Daoy (cell line): Measurements from ENCODE around the gene LRP1B. TPM values are rescaled to one million over a fixed set of nuclear protein-coding genes. Genes with fewer than 3 reads are reported as not detected.
A peak's percentile ranks its signal among the peaks of the same experiment; 100 is the strongest.

ENCODE experiments used
- DNase-seq: peaks from one replicate; pipeline ENCODE4 v3.0.0-alpha.2; 2015; ENCODE audit warnings: low read depth
- total RNA-seq: library from RNA; depleted of rRNA; stranded (reverse); fragments of >200 nt; shearing (Covaris generic); gene quantifications from 2 replicates; pipeline ENCODE4 v1.2.3, GENCODE V29; 2014

Gene LRP1B
- total RNA-seq, 1 experiment from 2014 or later: not detected

GRCh38 chr2:141035846-141036420 is 1094.9 kb downstream of the LRP1B start:
- no peak for DNase-seq

DNA sequence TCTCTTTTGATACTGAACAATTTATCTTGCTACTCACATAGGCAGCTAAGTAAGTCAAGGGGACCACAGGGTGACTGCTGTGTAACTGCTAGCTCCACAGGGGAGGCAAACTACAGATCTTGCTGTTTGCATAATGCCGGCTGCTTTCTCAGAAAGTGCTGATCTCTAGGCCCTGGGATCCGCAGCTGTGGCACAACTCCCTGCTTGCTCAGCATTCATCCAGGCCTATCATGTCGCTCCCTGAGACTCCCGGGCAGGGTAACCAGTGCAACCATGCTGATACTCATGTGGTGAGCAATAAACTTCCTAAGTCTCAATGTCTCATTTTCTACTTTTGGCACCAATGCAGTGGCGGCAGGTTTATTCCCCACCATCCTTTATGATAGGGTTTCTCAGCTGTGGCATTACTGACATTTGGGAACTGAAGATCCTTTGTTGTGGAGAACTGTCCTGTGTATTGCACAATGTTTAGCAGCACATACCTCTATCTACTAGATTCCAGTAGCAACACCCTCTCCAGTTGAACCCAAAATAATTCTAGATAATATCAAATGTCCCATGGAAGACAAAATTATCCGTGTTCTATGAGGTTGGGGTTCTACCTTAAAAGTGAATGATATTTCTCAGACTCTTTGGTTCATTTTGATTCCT is 1101.3 kb downstream of the LRP1B start:
- DNase-seq: no peak

DNA sequence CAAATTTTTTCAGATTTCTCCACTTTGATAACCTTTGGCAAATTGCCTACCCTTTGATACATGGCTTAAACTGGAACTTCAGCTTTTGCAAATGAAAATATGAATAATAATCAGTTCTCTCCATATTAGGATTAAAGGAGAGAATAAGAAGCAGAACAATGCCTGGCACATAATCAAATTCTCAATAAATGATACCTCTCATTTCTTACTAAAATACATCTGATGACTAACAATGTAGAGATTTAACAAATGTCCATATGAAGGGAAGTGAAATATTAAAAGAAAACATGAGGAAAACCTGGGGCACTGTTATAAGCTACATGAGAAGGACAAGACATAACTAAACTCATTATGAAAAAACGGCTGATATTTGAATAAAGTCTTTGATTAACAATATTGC is 1103.6 kb downstream of the LRP1B start:
- DNase-seq: no peak

DNA sequence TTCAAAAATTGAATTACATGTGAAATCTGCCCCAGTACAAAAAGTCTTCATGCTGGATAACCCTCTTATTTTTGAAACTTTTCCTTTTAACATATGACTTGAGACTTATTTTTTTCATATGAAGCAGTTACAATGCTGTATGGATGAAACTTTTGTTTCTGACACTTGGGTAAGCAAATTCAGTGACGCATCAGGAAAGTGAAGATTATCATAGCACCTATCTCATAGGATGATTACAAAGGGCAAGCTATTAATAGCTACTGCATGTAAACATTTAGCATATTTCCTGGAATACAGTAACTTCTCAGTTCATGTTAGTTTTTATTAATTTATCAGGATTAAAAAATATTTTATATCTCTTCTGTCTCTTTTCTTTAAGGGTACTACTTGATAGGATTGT is 1109.2 kb downstream of the LRP1B start:
- no peak for DNase-seq

DNA sequence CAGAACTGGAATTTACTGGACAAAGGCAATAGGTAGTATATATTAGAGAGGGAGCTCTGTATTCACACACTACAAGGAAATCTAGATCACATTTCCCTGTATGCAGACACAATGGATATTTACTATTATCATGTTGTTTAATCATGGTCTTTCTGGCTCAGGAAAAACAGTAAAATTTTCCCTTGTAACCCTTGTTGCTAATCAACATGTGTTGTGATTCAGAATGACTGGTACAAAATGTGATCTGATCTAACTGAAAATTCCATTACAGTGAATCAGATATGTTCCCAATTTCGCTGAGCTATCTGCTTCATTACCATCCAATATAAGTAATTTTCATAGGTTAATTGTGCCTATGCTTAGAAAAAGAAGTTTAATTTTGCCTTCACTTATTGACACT is 1109.7 kb downstream of the LRP1B start:
- DNase-seq: peak; percentile 2

DNA sequence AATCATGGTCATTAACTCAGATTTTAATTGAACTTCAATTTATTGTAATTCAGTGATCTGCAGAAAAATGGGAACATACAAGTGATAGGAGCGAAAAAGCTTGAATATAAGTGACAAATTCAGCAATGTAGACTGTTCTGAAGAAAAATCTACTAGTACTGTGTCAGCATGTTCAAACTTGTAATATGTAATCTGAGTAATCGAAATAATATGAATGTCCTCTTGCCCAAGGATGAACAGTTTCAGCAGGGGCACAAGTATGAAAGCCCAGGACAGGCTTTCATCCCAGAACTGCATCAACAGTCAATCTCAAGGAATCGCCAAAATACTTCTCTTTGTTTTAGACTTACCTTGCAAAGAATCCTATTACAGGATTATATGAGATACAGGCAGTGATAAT is 1110.5 kb downstream of the LRP1B start:
- no peak for DNase-seq

- DNase-seq: no peak
These were observed 1115.3 kb downstream of the LRP1B start for GRCh38 chr2:141015341-141016047.

DNA sequence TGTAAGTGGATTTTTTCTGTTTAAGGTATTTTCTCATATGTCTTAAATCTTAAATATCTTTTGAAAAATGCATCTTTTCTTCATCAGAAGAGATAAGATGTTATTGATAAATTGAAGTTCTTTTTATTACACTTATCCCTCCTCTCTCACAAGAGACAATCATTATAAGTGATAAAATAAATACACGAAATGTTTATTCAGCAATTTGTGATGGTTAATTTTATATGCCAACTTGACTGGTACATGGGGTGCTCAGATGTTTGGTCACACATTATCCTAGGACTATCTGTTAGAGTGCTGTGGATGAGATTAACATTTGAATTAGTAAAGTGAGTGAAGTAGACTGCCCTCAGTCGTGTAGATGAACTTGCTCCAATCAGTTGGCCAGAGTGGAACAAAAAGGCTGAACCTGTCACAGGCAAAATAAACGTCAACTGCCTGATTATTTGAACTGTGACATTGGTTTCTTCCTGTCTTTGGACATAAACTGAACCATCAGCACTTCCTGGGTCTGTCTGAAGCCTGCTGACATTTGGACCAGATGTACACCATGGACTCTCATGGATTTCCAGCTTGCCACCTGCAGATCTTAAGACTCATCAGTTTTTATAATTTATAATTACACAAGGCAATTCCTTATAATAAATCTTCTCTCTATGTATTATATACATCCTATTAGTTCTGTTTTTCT is 1126.7 kb downstream of the LRP1B start:
- no peak for DNase-seq

DNA sequence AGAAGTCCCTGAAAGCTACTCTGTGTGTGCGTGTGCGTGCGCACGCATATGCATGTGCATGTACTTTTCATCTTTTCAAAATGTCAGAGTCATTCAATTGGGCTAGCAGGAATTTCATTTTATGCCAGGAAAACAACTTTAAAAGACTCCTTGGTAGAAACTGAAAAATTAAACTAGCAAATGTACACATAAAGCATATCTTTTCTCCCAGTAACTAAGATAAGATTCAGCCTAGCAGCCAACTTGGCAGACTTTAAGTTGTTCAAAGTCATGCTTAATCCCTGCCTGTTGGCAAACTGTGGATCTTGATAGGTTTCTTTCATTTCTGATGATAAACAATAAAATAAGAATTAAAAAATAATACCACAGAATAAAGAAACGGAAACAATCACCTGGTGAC is 1129.1 kb downstream of the LRP1B start:
- DNase-seq: no peak

GRCh38 chr2:140998577-140998976 is 1132.2 kb downstream of the LRP1B start:
- no peak for DNase-seq

- no peak for DNase-seq
These were observed 1132.8 kb downstream of the LRP1B start for GRCh38 chr2:140998017-140998416.

GRCh38 chr2:140994856-140995255 is 1136.0 kb downstream of the LRP1B start:
- DNase-seq: no peak

DNA sequence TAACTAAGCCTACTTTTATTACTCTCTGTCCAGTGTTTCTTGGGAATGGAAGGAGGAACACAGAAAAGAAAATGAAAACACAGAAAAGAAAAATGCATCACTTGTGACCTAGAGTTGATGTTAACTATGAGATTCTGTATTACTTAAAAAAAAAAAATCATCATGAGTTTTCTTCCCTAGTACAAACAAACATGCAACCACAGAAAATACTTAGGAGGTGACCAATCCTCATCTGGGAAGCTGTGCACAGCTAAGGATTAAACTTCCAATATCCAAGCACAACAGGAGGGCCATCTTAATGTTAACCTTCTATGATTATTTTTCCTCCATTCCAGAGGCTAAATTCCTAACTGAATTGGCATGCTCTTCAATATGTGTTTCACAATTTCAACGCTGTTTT is 1140.4 kb downstream of the LRP1B start:
- DNase-seq: peak; percentile 1

DNA sequence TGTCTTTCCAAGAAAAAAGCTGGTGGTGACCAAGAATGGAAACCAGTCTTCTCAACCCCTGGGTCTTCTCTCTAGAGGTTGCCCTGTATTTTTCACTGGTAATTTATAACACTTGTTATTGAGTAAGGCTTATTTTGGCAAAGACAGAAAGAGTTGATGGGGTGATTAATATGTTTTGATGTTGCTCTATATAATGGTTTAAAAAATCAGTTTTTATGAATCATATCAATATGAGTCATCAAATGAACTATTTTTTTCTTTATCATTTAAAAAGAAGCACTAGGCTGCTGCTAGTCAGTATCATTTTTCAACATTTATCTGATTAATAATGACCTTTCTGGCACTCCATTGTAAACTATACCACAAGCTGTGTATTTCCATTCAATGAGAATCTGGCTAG is 1142.2 kb downstream of the LRP1B start:
- DNase-seq: no peak

- DNase-seq: no peak
These were observed 1144.4 kb downstream of the LRP1B start for GRCh38 chr2:140986456-140986855.

DNA sequence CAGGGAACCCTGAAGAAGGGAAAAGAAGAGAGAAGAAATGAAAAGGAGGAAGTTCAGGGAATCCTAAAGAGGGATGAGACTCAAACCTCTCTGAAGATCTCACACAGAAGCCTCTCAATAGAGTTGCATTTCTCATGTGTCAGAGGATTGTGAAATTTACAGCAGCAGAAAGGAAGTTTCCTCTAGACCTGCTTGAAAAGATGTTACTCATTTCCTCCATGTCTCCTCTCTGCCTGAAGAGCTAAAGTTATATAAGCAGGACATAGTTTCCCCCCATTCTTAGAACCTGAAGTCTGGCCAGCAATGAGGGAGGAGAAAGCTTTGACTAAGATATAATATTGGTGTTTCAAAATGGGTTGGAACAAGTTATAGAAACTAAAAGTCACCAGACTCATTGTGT is 1155.6 kb downstream of the LRP1B start:
- DNase-seq: no peak

GRCh38 chr2:140972724-140973123 is 1158.1 kb downstream of the LRP1B start:
- no peak for DNase-seq

DNA sequence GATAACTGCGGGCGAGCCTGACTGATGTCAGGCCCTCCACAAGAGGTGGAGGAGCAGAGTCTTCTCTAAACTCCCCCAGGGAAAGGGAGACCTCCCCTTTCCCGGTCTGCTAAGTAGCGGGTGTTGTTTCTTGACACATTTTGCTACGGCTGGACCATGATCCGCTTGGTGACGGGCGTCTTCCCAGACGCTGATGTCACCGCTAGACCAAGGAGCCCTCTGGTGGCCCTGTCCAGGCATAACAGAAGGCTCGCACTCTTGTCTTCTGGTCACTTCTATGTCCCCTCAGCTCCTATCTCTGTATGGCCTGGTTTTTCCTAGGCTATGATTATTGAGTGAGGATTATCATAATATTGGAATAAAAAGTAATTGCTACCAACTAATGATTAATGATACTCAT is 1166.5 kb downstream of the LRP1B start:
- peak; percentile 0 for DNase-seq

- DNase-seq: no peak
These were observed 1180.9 kb downstream of the LRP1B start for GRCh38 chr2:140949932-140950331.

DNA sequence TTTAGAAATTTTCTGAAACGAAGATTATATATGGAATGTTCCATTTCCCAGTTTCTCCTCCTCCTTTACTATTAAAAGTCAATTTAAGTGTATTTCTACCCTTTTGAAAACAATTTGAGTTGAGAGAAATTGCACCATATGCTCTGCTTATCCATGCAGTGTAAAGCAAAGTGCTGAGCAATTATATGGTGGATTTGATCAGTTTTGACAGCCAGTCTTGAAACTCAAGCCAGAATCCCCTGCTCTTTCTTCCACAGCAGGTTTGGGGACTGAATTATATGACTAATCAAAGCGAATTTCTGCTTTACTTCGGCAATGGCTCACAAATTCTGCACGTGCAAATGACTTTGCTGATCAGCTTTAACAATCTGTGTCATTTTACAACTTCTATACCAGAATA is 1183.6 kb downstream of the LRP1B start:
- no peak for DNase-seq

GRCh38 chr2:140943867-140944266 is 1186.9 kb downstream of the LRP1B start:
- no peak for DNase-seq

- DNase-seq: no peak
These were observed 1188.5 kb downstream of the LRP1B start for GRCh38 chr2:140942284-140942683.

DNA sequence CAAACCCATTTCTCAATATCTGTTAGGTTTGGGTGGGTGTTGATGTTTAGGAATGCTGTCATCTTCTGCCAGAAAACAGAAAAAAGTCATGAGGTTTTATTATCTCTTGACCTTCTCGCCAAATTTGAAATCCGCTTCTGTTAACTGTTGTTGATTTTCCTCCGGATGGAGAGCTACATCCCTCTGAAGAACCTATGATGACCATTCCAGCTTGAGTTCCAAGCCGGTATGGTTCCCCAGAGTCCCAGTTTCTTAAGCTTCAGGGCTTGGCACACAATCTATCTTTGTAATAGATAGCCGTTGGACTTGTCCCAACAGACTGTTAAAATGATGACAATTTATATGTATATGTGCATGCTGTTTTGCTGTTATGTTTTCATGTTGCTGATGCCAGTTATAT is 1201.0 kb downstream of the LRP1B start:
- DNase-seq: no peak
